HG03097 (cell line): ENCODE results near the gene MAPRE3.
"Not testable (repeated sequence)": the region's sequence is repeated elsewhere in the genome, so short reads cannot be mapped to it uniquely, and the experiment has no call there.

Experiments used
- ATAC-seq: cut with Tn5 transposase; IDR thresholded peaks from one replicate; pipeline ENCODE4 v1.9.1; 2021; ENCODE audit not compliant: unreplicated experiment, low FRiP score

MAPRE3 gene

DNA sequence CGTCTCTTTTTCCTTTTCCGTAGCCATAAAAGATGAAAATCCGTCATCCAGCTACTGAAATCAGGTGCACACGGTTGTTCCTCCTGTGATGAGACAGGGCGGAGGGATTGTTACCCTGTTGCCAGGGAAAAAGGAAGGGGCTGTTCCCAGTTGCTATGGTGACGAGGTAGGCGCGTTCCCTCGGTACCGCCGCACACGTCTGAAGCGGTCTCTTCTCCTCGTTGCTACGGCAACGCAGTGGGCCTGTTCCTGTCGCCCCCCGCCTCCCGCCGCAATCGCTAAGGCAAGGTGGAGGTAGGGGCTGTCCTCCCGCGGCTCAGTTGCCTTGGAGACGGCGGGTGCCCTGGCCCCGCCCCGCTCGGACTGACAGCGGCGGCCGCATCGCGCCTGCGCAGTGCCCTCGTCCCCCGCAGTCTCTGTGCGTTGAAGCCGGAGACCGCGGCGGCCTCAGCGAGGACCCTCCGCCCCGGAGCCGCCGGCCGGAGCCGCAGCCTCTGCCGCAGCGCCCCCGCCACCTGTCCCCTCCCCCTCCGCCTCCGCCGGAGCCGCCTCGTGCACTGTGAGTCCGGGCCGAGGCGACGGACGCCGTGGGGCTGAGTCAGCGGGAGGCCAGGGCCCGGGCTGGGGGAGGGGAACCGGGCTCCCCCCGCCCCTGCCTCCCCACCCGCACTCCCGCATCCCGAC is at the start of gene MAPRE3:
Gene MAPRE3 (plus strand): TSS at position 394 of the 684 bp plus-strand sequence. CDS start 51,582 bp downstream, outside the sequence.
- ATAC-seq = no peak

GRCh38 chr2:26921323-26921722 is 49.1 kb upstream of the MAPRE3 start:
- ATAC-seq = no peak

GRCh38 chr2:26922405-26923188 is 47.8 kb upstream of the MAPRE3 start:
- ATAC-seq = no peak

GRCh38 chr2:26923189-26923466 is 47.3 kb upstream of the MAPRE3 start:
- ATAC-seq = not testable (repeated sequence)

DNA sequence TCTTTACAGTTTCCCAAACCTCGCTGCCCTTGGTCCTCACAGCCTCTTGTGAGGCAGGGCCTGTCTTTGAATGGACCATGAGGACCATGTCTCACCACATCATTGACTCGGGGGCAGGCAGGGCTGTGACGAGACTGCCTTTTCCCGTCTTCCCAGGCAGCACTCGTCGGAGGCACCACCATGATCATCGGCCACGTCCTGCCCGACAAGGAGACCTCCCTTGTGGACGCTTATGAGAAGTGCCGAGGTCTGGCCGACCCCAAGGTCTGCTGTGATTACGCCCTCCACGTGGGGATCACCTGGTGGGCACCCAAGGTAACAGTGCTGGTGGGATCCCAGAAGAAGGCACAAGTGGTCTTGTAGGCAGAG is 45.7 kb upstream of the MAPRE3 start:
- no peak for ATAC-seq

- no peak for ATAC-seq
Measured at GRCh38 chr2:26925100-26925791, 45.2 kb upstream of the MAPRE3 start.

DNA sequence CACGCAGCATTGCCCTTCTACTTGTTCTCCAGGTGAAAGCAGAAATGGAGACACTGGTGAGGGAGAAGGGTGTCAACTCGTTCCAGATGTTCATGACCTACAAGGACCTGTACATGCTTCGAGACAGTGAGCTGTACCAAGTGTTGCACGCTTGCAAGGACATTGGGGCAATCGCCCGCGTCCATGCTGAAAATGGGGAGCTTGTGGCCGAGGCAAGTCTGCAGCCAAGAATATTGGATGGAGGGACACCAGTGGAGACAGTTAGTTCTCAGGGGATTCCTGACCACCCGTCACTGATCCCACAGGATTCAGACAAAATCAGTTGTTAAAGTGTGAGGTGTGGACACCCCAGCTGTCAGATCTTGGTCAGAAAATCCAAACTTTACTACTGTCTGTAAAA is 43.2 kb upstream of the MAPRE3 start:
- no peak for ATAC-seq

DNA sequence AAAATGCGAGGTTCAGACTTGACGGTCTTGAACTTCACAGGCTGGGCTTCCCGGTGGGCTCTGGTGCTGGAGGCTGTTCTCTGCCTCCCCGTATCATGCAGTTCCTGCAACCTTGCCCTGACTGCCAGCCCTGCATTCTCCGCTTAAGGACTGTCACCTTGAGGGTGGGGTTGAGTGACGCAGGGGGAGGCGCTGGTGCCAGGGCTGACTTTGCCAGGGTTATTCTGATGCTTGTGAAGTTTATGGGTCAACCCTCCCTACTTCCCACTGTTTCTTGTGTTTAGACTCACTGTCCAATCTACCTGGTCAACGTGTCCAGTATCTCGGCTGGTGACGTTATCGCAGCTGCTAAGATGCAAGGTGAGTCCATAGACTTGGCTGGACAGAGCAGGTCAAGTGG is 37.5 kb upstream of the MAPRE3 start:
- no peak for ATAC-seq

- ATAC-seq = no peak
Measured at GRCh38 chr2:26933431-26934334, 36.8 kb upstream of the MAPRE3 start.

DNA sequence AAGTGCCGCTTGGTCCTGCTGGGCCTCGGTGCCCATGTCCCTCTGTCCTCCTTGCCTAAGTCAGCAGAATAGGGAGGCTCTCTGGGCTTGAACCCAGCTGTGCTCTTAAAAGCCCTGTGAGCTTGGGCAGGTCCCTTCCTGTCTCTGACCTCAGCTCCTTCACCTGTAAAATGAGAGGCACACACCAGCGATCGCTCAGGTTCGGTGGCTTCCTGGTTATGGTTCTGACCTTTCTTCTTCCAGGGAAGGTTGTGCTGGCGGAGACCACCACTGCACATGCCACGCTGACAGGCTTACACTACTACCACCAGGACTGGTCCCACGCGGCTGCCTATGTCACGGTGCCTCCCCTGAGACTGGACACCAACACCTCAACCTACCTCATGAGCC is 36.1 kb upstream of the MAPRE3 start:
- ATAC-seq = no peak

DNA sequence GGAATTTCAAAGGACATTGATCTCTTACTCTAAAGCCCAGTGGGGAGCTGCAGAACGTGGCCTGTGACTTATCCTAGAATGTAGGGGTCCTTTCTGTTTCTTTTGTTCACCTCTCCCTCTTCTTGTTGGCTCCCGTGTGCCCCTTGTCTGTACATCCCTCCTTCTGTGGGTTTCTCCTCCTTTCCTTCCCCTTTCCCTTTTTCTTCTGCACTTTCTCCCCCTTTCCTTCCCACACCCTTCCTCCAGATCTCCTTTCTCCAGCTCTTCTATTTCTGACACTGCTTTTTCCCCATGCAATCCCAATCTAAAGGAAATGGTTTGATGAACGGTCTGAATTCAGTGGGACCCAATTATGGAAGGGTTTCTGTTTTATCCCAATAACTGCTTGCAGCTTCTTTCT is 35.5 kb upstream of the MAPRE3 start:
- no peak for ATAC-seq

GRCh38 chr2:26936855-26937254 is 33.6 kb upstream of the MAPRE3 start:
- no peak for ATAC-seq

DNA sequence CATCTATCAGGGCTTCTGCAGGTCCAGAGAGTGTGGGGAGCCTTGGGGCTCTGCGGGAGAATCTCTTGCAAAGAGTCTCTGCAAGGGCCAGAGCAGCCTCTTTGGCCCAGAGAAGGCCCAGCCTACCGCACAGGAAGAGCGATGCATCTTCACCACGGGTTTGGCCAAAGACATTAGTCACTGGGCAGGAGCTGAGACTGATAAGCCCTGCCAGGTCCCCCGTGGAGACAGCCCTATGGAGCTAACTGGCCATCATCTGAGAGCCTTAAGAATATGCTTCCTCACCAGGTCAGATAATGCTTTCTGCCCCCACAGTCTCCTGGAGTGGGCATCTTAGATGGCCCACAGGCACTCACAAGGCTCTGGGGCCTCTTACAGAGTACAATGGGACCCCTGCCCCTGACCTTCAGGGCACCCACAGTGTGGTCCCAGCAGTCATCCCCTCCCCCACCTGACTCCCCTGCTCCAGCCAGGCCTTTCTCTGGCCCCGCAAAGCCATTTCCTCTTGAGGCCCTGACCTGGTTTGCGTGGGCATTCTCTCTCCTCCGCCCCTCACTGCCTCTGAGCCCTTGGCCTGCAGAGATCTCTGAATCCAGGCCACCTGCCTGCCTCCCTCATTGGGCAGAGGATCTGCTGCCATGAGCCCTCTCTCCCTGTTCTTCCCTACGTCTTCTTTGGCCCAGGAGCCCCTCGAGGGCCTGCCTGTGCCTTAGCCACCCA is 31.9 kb upstream of the MAPRE3 start:
- ATAC-seq = no peak

DNA sequence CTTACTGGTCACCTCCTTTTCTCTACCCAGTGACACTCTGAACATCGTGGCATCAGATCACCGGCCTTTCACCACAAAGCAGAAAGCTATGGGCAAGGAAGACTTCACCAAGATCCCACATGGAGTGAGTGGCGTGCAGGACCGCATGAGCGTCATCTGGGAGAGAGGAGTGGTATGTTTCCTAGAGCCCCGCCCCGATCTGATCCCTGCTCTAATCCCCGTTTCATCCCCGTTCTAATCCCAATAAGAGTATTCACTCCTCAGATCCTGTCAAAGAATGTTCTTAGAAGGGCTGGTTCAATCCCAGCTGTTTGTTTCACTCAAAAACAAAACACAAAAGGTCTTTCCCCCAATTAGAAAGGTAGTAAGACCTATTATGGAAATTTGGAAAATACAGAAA is 30.4 kb upstream of the MAPRE3 start:
- no peak for ATAC-seq

- ATAC-seq = no peak
Measured at GRCh38 chr2:26941486-26941885, 29.0 kb upstream of the MAPRE3 start.

DNA sequence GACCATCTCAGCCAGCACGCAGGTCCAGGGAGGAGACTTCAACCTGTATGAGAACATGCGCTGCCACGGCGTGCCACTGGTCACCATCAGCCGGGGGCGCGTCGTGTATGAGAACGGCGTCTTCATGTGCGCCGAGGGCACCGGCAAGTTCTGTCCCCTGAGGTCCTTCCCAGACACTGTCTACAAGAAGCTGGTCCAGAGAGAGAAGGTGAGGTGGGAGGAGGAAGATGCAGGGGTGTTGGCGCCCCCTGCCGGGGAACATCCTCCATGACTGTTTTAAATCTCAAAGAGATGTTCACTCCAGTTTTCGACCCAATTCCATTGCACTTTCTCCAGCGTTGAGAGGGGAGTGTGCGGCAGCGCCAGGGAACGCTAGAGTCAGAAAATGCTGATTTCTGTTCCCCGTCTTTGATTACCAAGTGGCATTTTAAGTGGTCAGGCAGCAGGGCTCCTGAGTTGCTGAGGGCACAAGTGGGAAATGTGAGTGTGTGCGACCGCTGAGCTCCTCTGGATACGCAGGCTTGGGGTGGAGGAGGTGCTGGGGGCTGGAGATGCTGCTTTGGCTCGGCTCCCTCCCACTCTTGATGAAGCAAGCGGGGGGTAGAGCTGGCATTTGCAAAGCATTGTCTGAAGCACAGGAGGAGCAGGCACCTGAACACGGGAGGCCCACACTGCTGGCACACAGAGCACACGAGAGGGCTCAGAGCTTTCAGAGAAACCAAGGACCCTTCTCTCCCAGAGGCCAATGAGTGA is 27.7 kb upstream of the MAPRE3 start:
- no peak for ATAC-seq

DNA sequence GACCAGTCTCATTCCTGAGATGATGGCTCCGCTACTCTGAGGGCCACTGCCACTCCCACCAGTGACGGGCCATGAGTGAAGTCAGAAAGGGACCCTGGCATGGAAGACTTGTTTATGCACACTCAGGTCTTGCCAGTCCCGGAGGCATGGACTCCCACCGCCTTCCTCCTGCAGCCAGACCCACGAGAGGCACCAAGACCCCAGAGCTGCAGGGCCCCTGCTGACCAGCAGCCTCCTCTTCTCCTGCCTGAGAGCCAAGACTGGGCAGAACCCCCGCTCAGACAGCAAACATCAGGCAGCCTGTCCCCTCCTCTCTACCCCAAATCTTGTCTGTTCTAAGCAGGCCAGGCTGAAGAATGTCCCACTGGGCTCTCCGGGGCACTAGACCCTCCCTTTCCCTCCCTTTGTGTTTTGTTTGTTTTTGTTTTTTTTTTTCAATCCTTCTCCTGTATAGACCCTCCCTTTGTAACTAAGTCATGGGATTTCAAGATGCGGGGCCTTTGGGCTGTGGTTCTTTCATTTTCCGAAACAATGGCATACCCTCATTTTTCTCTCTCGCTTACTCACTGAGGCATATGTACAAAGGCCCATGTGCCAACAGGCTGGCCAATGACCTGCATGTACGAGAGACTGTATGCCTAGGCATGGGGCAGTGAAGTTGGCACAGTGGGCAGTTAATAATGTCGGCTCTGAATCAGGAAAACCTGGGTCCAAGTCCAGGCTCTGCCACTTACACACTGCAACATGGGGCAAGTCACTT is 24.3 kb upstream of the MAPRE3 start:
- no peak for ATAC-seq

- ATAC-seq = no peak
Measured at GRCh38 chr2:26946841-26947784, 23.3 kb upstream of the MAPRE3 start.
